ENCODE measurements around the gene EVC2.

DNA sequence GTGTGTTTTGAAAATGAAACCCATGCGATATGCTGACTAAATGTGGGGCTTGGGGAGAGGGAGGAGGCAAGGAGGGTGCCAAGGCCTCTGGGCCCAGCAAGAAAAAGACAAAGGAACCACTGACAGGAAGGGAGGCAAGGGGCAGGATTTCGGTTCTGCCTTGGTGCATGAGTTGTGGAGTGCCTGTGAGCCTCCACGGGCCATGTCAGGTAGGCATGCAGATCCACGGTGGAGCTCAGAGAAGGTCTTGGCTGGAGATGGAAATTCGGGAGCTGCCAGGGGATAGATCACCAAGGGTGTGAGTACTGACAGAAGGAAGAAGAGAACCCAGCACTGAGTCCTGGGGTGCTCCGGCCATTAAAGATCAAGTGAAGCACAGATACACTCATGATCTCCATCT, 4.1 kb downstream of the EVC2 start:
- TF ChIP-seq EP300 (conservative IDR thresholded peaks at IDR 0.05; ENCODE audit: poor library complexity, severe bottlenecking), result no peak
- TF ChIP-seq, protein P1, sequence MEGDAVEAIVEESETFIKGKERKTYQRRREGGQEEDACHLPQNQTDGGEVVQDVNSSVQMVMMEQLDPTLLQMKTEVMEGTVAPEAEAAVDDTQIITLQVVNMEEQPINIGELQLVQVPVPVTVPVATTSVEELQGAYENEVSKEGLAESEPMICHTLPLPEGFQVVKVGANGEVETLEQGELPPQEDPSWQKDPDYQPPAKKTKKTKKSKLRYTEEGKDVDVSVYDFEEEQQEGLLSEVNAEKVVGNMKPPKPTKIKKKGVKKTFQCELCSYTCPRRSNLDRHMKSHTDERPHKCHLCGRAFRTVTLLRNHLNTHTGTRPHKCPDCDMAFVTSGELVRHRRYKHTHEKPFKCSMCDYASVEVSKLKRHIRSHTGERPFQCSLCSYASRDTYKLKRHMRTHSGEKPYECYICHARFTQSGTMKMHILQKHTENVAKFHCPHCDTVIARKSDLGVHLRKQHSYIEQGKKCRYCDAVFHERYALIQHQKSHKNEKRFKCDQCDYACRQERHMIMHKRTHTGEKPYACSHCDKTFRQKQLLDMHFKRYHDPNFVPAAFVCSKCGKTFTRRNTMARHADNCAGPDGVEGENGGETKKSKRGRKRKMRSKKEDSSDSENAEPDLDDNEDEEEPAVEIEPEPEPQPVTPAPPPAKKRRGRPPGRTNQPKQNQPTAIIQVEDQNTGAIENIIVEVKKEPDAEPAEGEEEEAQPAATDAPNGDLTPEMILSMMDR (IDR thresholded peaks at IDR 0.05; ENCODE audit: poor library complexity, severe bottlenecking), result no peak
- no peak for TF ChIP-seq RAD21 (conservative IDR thresholded peaks at IDR 0.05)
- no peak for TF ChIP-seq EZH2 (IDR thresholded peaks at IDR 0.05; ENCODE audit: borderline replicate concordance, insufficient read depth, low read length, poor library complexity, severe bottlenecking)
- TF ChIP-seq MXI1 (conservative IDR thresholded peaks at IDR 0.05; ENCODE audit: poor library complexity, severe bottlenecking), result no peak
- no peak for TF ChIP-seq SMC3 (conservative IDR thresholded peaks at IDR 0.05; ENCODE audit: poor library complexity)
- TF ChIP-seq POLR2AphosphoS5 (IDR thresholded peaks at IDR 0.05), result no peak
- no peak for TF ChIP-seq TAF1 (IDR thresholded peaks at IDR 0.05; ENCODE audit: low read depth)
- TF ChIP-seq, protein P2, sequence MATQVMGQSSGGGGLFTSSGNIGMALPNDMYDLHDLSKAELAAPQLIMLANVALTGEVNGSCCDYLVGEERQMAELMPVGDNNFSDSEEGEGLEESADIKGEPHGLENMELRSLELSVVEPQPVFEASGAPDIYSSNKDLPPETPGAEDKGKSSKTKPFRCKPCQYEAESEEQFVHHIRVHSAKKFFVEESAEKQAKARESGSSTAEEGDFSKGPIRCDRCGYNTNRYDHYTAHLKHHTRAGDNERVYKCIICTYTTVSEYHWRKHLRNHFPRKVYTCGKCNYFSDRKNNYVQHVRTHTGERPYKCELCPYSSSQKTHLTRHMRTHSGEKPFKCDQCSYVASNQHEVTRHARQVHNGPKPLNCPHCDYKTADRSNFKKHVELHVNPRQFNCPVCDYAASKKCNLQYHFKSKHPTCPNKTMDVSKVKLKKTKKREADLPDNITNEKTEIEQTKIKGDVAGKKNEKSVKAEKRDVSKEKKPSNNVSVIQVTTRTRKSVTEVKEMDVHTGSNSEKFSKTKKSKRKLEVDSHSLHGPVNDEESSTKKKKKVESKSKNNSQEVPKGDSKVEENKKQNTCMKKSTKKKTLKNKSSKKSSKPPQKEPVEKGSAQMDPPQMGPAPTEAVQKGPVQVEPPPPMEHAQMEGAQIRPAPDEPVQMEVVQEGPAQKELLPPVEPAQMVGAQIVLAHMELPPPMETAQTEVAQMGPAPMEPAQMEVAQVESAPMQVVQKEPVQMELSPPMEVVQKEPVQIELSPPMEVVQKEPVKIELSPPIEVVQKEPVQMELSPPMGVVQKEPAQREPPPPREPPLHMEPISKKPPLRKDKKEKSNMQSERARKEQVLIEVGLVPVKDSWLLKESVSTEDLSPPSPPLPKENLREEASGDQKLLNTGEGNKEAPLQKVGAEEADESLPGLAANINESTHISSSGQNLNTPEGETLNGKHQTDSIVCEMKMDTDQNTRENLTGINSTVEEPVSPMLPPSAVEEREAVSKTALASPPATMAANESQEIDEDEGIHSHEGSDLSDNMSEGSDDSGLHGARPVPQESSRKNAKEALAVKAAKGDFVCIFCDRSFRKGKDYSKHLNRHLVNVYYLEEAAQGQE (IDR thresholded peaks at IDR 0.05; ENCODE audit: borderline replicate concordance), result no peak
